GM19238 (cell line): ENCODE measurements around the gene PDE1C.
A peak's percentile ranks its signal among the peaks of the same experiment; 100 is the strongest.

Source experiments
- DNase-seq: peaks from one replicate; pipeline ENCODE4 v3.0.0; 2011; ENCODE audit warnings: low spot score; ENCODE audit not compliant: insufficient read length

The PDE1C gene

DNA sequence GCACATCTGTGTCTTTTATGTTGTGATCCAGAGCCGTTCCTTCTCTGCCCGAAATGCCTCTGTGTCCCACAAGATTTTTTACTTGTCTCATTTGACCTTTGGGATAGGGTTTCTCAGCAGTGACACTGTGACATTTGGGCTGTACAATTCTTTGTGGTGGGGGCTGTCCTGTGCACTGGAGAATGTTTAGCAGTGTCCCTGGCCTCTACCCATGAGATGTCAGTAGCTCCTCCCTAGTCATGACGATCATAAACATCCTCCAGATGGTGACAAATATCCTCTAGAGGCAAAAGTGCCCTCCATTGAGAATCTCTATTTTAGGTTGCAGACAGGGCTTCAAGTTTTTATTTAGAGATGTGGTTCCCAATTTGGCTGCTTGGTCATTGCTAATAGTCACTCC, 291.9 kb downstream of the PDE1C start:
- no peak for DNase-seq

GRCh38 chr7:31776616-31777015, 293.6 kb downstream of the PDE1C start:
- no peak for DNase-seq

- no peak for DNase-seq
These were observed 294.7 kb downstream of the PDE1C start for GRCh38 chr7:31775556-31775955.

DNA sequence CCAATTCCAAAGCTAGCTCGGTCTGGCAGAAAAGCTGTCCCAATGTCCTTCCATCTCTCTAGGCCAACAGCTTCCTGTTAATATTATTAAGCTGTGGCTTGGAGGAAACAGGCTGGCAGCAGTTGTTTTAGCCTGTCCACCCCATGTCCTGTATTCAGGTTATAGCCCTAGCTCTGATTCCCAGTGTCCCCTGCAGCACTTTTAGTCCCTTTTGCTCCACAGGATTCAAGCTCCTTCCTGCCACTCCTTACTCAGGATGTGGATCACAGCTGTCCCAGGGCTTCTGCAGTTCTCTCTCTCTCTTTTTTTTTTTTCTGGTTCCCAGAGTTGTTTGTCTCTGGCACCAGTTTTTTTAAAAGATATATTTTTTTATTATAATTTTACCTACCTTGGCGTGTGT, 298.0 kb downstream of the PDE1C start:
- DNase-seq = no peak

DNA sequence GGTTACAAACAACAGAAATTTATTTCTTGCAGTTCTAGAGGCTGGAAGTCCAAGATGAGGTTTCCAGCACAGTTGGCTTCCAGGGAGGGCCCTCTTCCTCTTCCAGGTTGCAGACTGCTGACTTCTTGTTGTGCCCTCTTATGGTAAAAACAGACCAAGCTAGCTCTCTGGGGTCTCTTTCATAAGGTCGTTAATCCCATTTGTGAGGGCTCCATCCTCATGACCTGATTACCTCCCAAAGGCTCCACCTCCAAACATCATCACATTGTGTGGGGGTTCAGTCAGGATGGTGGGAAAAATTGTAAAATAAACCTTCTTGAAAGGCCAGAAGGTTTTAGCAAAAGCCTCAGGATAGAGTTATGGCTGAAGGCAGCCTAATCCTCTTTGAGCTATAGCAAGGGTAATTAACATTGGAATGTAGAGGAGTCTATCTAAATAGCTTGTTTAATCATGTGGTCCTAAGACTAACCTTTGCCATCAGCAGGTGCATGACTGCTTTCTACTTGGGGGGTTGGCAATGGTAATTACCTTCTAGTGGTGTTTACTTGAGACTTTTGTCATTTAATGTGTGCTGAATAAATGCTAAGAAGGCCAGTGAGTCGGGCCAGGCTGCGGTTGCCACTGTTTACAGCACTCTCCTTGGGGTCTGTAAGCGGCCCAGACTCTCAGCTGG, 302.4 kb downstream of the PDE1C start:
- no peak for DNase-seq

GRCh38 chr7:31764462-31764861, 305.7 kb downstream of the PDE1C start:
- no peak for DNase-seq

- no peak for DNase-seq
These were observed 306.7 kb downstream of the PDE1C start for GRCh38 chr7:31763548-31763947.

- DNase-seq = no peak
These were observed 308.6 kb downstream of the PDE1C start for GRCh38 chr7:31761646-31762045.

GRCh38 chr7:31758755-31759154, 311.5 kb downstream of the PDE1C start:
- DNase-seq = no peak

DNA sequence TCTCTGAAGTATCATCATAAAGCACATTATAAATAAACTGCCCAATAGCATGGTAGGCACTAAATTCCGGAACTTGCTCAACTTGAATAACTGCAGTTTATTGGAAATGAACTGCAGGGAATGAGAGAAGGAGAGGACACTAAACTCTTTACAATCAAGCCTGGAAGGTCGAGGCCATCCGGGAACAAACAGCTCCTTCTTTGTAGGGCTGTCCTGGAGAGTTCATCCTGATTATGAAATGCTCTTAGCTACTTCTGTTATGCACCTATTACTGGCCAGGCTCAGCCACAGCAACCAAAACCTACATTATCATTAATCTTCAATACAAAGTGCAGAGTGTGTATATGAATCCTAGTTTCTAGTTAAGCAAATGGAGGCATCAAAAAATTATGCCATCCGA, 318.5 kb downstream of the PDE1C start:
- DNase-seq = no peak

DNA sequence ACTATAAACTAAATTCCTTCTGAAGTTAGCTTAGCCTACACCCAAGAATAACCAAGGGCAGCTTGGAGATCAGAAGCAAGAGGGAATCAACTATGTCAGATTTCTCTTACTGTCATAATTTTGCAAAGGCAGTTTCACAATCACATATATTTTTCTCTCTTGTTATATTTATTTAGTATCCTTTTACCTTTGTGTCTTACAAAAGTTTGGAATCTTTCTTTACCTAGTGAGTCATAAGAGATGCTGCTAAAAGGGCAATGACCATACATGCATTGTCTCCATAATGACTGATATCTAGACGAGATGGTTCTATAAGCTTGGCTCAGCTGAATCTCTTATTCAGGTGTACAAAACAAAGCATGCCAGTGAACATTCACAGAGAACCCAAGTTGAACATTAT, 322.1 kb downstream of the PDE1C start:
- DNase-seq = no peak

GRCh38 chr7:31747553-31747952, 322.7 kb downstream of the PDE1C start:
- no peak for DNase-seq

DNA sequence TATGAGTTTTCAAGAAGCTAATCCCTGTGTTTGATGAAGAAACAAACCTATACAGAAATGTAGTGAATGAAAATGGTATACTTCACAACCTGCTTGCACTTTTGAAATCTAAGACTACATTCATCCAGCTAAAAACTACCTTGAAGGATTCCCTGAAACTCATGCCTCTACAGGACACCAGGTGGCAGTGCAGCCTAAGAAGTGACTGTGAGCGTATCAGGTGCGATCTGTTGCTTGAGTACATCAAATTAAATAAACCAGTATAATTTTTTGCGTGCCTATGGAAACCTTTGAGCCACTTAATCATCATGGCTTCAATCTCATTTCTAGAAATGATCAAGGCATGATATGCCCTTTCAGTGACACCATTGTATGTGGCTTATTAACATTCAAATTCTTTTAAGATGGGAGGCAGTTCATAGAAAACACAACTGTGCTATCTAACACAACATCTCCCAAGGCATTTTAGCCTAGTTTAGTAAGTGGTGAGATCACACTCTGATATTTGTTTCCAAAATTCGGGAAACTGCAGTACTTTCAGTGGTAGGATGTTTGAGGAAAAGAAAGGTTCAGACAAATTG, 325.8 kb downstream of the PDE1C start:
- peak; percentile 13 for DNase-seq

GRCh38 chr7:31741852-31742251, 328.4 kb downstream of the PDE1C start:
- no peak for DNase-seq

DNA sequence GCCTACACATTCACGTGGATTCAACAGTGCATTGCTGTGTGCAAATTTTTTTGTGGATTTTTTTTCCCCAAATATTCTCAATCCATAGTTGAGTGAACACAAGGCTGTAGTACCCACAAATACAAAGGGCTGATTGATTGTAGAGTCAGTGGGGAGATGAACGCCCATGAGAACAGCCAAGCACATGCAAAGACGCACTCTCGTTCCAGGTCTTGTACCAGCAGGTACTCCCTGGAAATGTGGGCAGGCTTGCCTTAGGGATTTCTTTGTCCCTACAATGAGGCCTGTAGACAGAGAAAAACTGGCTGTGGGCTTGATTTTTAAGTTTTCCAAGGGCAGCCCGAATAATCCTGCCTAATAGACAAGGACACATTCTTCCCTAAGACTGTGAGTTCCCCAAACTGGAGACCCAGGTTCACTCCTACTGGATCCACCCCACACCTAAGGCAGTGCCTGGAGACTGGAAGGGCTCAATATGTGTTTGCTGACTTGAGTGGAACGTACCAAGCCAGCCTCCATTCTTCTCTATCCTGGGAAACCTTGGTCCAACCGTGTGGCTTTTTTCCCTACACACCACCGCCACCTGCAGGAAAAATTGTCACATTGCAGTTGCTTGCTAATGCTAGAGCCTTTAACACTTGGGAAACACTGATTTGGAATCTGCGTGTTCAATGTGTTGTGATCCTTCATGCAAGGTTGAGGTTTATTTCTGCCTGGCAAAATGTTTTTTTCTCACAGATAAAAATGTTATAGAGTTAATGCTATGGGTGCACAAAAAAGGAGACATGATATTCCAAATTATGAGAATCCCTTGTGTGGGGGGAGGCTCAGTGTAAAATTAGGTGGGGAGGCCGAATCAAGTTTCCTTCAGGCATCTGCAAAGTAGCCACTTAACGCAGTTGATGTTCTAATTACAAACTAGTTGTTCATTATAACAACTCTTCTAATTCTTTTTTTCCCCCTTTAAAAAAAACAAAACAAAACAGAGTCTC, 333.9 kb downstream of the PDE1C start:
- DNase-seq = peak; percentile 16

GRCh38 chr7:31734456-31734855, 335.8 kb downstream of the PDE1C start:
- DNase-seq = no peak

DNA sequence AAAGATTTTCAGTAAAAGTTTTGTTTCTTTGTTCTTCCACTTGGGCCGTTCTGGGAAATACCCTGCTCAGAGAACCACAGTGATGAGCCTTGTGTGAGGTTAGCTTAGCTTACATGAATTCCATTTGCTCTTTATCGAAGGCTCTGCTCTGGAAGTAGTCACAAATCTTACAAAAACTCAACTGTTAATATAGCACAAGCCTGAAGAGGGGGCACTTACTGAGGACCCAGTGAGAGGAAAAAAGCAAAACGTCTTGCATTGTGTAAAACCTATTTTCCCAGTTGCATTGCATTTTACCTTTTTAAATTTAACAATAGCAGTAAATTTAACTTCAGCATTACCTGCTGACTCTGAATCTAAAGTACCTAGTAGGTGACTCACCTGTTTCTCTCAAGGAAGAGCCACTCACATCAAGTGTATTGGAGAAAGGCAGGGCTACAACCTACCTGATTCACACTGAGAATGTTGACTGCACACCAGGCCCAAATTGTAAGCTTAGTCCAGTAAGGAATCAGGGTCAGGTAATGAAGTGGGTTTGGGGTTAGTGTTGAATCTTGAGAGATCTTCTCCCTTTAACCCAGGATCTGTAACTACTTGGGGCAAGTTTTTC, 340.9 kb downstream of the PDE1C start:
- no peak for DNase-seq

DNA sequence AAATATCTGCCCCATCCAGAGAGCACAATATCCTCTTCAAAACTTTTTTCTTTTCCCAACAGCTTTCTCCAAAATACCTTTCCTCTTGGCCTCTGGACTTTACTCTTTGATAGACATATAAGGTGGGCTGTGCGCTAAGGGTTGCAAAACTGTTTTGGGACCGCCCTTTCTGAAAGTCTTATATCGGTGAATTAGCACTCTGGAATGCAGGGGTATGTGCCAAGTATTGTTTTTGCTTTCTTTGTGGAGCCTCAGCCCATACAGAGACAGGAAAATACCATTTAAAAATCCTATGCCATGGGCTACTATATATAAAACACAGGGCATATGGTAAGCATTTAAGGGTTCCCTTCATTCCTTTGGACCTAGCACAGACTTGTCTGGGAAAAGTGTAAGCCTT, 345.5 kb downstream of the PDE1C start:
- DNase-seq = no peak

DNA sequence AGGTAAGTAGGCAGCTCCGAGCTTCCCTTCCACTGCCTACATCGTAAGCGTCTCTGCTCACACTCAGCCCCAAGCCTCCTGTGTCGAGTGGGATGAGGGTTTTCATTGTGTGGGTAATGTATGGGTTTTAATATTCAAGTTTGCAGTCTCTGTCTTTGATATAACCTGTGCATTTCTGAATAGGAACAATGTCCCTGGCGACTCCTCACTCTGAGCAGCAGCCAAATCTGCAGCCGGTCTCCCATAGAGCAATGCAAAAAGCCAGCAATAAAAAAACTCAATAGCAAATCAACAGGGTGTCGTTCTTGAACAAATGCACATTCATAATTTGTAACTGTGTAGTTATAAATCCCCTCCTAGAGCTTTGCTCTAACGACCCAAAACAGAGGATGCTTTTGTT, 349.8 kb downstream of the PDE1C start:
- no peak for DNase-seq

GRCh38 chr7:31716355-31716754, 353.9 kb downstream of the PDE1C start:
- no peak for DNase-seq

DNA sequence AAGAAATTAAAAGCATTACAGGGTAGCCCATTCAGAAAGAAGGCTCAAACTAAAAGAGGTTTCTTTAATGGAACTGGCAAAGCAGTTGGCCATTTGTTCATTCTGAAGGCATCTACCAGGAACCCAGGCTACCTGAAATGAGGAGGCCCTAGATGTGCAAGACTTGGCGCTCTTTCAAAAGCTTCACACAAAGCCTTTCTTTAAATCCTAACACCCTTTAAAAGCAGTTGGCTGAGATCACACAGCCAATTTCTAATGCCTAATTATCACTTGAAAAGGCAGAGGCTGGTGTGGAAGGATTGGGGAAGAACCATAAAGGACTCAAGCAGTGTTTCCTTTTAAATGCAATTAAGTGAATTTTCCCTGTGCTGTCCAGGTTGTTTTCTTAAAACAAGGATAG, 360.0 kb downstream of the PDE1C start:
- no peak for DNase-seq

GRCh38 chr7:31707089-31707488, 363.1 kb downstream of the PDE1C start:
- no peak for DNase-seq
